Loucy (cell line): ENCODE results near the gene MGAT5.

Experiments used
- CTCF ChIP-seq: fragments of 200-600 bp; sonication (generic); conservative IDR thresholded peaks from 2 replicates; pipeline ENCODE4 v1.5.1; 2014; ENCODE audit warnings: mild to moderate bottlenecking, antibody characterized with exemption, low read length
- EZH2phosphoT487 ChIP-seq: fragments of 200-600 bp; IDR thresholded peaks from 2 replicates; pipeline ENCODE4 v1.6.1; 2018; ENCODE audit warnings: antibody characterized with exemption, mild to moderate bottlenecking, moderate library complexity, borderline replicate concordance

GRCh38 chr2:134325696-134326095 lies 71.8 kb downstream of the MGAT5 start:
- no peak for TF ChIP-seq CTCF
- TF ChIP-seq EZH2phosphoT487: no peak
